ENCODE measurements around the gene ZBTB34. TPM values are rescaled to one million over a fixed set of nuclear protein-coding genes. Genes with fewer than 3 reads are reported as not detected.

The ZBTB34 gene
- total RNA-seq, 2 experiments from 2014 or later = 4.6 to 4.7 TPM

DNA sequence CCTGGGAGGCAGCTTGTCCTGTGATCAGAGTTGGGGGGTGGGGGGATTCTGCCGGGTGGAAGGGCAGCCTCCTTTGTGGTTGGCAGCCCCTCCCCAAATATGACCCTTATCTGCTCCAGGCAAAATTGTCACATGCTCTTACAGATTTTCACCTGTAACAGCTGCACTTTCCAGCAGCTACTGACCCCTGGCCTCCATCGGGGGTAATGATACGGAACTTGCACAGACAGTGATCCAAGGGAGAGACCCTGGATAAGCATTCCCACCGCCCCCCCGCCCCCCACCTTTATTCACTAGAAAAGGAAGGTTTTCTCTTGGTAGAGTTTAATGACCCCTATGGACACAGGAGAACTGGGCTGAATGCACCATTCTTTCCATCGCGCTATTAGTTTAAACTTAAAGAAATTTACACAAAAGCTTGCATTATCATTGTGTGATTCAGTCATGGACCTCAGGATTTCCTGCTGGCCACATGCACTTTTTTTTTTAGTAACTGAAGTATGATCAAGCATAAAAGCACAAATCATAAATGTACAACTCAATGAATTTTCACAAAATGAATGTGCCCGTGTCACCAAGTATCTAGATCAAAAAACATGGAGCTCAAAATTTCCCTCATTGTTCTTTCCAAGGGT, 10.7 kb upstream of the ZBTB34 start:
- no peak for ATAC-seq
- intact Hi-C loops (cut with micrococcal nuclease) = no loop called here
- DNase-seq = no peak
- POLR2A ChIA-PET = interaction anchor here (1.1 kb wide), 1 partner anchor 15 kb away, joined by 3 read pairs; no protein-coding TSS in a partner anchor
- Mint-ChIP-seq H3K4me3 (no peak overlapping the region), H3K4me1 (ENCODE audit: low read depth) (no peaks in the 10 kb centered on the region), H3K27me3 (peaks cover 23% of the 10 kb centered on the region), H3K9me3 (no peaks in the 10 kb centered on the region), H3K27ac (no peak overlapping the region), H3K36me3 (ENCODE audit: low read depth) (no peaks in the 10 kb centered on the region)
- CTCF ChIA-PET = interaction anchor here (1.2 kb wide), 1 partner anchor 10 kb away, joined by 3 read pairs; the partner anchor contains the start of gene ZBTB34
- TF ChIP-seq, protein P1, sequence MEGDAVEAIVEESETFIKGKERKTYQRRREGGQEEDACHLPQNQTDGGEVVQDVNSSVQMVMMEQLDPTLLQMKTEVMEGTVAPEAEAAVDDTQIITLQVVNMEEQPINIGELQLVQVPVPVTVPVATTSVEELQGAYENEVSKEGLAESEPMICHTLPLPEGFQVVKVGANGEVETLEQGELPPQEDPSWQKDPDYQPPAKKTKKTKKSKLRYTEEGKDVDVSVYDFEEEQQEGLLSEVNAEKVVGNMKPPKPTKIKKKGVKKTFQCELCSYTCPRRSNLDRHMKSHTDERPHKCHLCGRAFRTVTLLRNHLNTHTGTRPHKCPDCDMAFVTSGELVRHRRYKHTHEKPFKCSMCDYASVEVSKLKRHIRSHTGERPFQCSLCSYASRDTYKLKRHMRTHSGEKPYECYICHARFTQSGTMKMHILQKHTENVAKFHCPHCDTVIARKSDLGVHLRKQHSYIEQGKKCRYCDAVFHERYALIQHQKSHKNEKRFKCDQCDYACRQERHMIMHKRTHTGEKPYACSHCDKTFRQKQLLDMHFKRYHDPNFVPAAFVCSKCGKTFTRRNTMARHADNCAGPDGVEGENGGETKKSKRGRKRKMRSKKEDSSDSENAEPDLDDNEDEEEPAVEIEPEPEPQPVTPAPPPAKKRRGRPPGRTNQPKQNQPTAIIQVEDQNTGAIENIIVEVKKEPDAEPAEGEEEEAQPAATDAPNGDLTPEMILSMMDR (IDR thresholded peaks at IDR 0.05) = no peak

DNA sequence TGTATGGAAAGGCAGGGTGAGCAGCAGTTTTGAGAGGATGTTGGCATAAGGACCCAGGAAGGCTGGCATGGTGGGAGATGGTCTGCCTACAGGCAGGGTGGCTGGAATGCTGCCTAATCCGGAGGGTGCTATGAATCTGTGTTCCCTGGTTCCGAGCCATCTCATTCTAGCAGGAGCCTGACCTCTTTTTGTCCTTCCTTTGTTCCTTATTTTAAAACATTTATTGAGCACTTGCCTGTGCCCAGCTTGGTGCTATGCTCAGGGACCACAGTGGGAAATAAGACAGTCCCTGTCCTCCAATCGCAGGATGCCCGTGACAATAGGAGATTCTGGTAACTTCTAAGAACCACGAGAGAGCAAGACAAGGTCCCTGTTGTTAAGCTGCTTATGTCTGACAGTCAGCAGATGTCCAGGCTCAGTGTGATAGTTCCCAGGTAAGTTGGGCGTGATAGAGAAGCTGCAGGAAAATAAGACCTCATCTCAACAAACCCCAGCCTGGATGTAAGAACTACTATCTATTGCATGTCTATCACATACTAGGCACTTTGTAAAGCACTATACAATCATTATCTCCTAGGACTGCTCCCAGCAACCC, 9.1 kb upstream of the ZBTB34 start:
- H3K4me3 Mint-ChIP-seq = no peak overlapping the region
- ATAC-seq = no peak
- ChIA-PET POLR2A (interaction anchor here (0.8 to 1.2 kb wide), 2 partner anchors 11 to 20 kb away, joined by 3 to 4 read pairs; no protein-coding TSS in a partner anchor), CTCF (no interaction called here)
- H3K9me3 Mint-ChIP-seq = no peaks in the 10 kb centered on the region
- H3K4me1 Mint-ChIP-seq (ENCODE audit: low read depth) = no peaks in the 10 kb centered on the region
- no peaks in the 10 kb centered on the region for H3K36me3 Mint-ChIP-seq (ENCODE audit: low read depth)
- TF ChIP-seq, protein P1 (IDR thresholded peaks at IDR 0.05) = no peak
- peaks cover 28% of the 10 kb centered on the region for H3K27me3 Mint-ChIP-seq
- DNase-seq = no peak
- intact Hi-C loops (cut with micrococcal nuclease) = no loop called here
- H3K27ac Mint-ChIP-seq = no peak overlapping the region

DNA sequence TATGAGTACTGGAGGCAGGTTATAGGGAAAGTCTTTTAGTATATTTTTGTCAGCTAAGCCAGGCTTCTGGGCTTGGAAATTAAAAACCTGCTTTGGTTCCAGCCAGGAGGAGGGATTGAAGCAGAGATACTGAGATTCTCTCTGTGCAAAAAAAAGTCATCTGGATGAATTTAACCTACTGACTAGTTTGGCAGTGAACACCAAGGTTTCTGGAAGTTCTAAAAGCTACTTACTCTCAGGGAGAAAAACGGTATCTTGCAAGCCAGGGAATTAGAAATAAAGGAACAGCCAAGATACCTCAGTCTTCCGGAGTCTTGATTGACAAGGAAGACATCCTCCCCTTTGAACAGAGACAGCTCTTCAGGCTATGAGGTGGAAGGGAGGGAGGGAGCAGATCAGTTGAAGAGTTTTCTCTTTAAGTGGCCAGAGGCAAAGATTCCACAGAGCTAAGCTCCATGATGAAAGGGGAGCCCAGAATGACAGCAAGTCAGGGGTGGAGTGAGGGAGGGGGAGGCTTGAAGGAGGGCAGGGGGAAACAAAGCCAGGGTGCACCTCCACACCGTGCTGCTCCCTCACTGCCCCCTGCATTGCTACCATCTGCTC, 8.3 kb upstream of the ZBTB34 start:
- ATAC-seq (no peak), DNase-seq (no peak)
- Mint-ChIP-seq H3K27ac (no peak overlapping the region), H3K9me3 (no peaks in the 10 kb centered on the region), H3K27me3 (peaks cover 28% of the 10 kb centered on the region), H3K4me1 (ENCODE audit: low read depth) (no peaks in the 10 kb centered on the region), H3K36me3 (ENCODE audit: low read depth) (no peaks in the 10 kb centered on the region), H3K4me3 (no peak overlapping the region)
- CTCF ChIA-PET = no interaction called here
- intact Hi-C loops (cut with micrococcal nuclease) = no loop called here
- POLR2A ChIA-PET = interaction anchor here (1.2 kb wide), 1 partner anchor 12 kb away, joined by 4 read pairs; no protein-coding TSS in a partner anchor
- TF ChIP-seq, protein P1 (IDR thresholded peaks at IDR 0.05) = no peak

DNA sequence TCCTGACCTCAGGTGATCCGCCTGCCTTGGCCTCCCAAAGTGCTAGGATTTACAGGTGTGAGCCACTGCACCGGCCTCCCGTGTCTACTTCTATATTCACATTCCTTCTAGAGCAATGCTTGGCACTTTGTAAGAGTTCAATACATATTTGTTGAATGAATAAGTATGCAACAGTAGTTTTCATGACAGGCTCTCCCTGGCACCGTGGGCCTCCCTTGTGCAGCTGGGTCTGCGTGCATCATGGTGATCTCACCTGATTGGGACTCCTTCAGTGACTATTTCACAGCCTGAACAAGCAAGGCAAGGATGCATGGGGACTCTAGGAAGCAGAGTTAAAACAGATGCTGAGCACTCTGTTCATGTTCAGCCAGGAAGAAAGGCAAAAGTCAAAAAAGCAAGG, 6.8 kb upstream of the ZBTB34 start:
- no peak for ATAC-seq
- DNase-seq = no peak
- H3K36me3 Mint-ChIP-seq (ENCODE audit: low read depth) = no peaks in the 10 kb centered on the region
- H3K4me1 Mint-ChIP-seq (ENCODE audit: low read depth) = no peaks in the 10 kb centered on the region
- H3K9me3 Mint-ChIP-seq = no peaks in the 10 kb centered on the region
- ChIA-PET CTCF (no interaction called here), POLR2A (no interaction called here)
- intact Hi-C loops (cut with micrococcal nuclease) = no loop called here
- no peak overlapping the region for H3K4me3 Mint-ChIP-seq
- H3K27ac Mint-ChIP-seq = no peak overlapping the region
- H3K27me3 Mint-ChIP-seq = peaks cover 26% of the 10 kb centered on the region
- TF ChIP-seq, protein P1 (IDR thresholded peaks at IDR 0.05) = no peak

DNA sequence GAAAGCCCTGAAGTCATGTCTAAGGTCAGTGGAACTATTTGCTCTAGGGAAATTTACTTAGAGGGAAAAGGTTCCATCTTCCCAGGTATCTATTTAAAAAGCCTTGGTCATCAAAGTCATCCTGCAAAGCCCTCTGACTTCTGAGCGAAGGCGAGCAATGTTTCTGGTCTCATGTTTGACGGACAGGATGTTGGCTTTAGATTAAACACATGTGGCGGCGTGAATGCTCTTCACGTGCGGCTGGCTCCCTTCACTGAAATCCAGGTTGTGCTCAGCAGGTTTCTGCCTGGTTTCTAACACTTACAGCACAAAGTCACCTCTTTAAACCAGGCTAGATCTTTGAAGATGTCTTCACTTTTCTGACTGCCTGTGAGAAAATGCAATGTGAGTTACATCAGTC, 5.7 kb upstream of the ZBTB34 start:
- Mint-ChIP-seq H3K4me1 (ENCODE audit: low read depth) (peaks cover 6% of the 10 kb centered on the region), H3K9me3 (no peaks in the 10 kb centered on the region), H3K36me3 (ENCODE audit: low read depth) (no peaks in the 10 kb centered on the region), H3K27me3 (peaks cover 26% of the 10 kb centered on the region), H3K27ac (no peak overlapping the region), H3K4me3 (no peak overlapping the region)
- ATAC-seq (no peak), DNase-seq (no peak)
- intact Hi-C loops (cut with micrococcal nuclease) = no loop called here
- TF ChIP-seq, protein P1 (IDR thresholded peaks at IDR 0.05) = no peak
- ChIA-PET POLR2A (no interaction called here), CTCF (no interaction called here)
